ENCODE measurements around the gene MYCBP2. TPM values are rescaled to one million over a fixed set of nuclear protein-coding genes. Genes with fewer than 3 reads are reported as not detected.

The MYCBP2 gene
- total RNA-seq, 1 donor from 2014 or later, result 84.7 TPM

- Mint-ChIP-seq H3K9me3 (ENCODE audit: unreplicated experiment) (no peaks in the 10 kb centered on the region), H3K27me3 (ENCODE audit: unreplicated experiment) (no peaks in the 10 kb centered on the region), H3K36me3 (ENCODE audit: unreplicated experiment) (peaks cover 5% of the 10 kb centered on the region), H3K4me3 (ENCODE audit: unreplicated experiment) (peak overlapping the region; percentile 96), H3K4me1 (ENCODE audit: unreplicated experiment) (peaks cover 62% of the 10 kb centered on the region), H3K27ac (ENCODE audit: unreplicated experiment) (peak overlapping the region; percentile 86)
- TF ChIP-seq CTCF (IDR thresholded peaks at IDR 0.05), result no peak
- peak; percentile 85 for DNase-seq (ENCODE audit: extremely low spot score, unreplicated experiment)
Measured at GRCh38 chr13:77026255-77026860, 300.5 kb downstream of the MYCBP2 start.

GRCh38 chr13:77022341-77022740 is 304.6 kb downstream of the MYCBP2 start:
- peaks cover 58% of the 10 kb centered on the region for H3K4me1 Mint-ChIP-seq (ENCODE audit: unreplicated experiment)
- H3K9me3 Mint-ChIP-seq (ENCODE audit: unreplicated experiment), result no peaks in the 10 kb centered on the region
- no peak for DNase-seq (ENCODE audit: extremely low spot score, unreplicated experiment)
- H3K36me3 Mint-ChIP-seq (ENCODE audit: unreplicated experiment), result peaks cover 13% of the 10 kb centered on the region
- no peak overlapping the region for H3K4me3 Mint-ChIP-seq (ENCODE audit: unreplicated experiment)
- H3K27ac Mint-ChIP-seq (ENCODE audit: unreplicated experiment), result peak overlapping the region; percentile 52
- H3K27me3 Mint-ChIP-seq (ENCODE audit: unreplicated experiment), result no peaks in the 10 kb centered on the region
- TF ChIP-seq CTCF (IDR thresholded peaks at IDR 0.05), result no peak

- Mint-ChIP-seq H3K4me1 (ENCODE audit: unreplicated experiment) (peaks cover 44% of the 10 kb centered on the region), H3K27me3 (ENCODE audit: unreplicated experiment) (no peaks in the 10 kb centered on the region), H3K4me3 (ENCODE audit: unreplicated experiment) (no peak overlapping the region), H3K36me3 (ENCODE audit: unreplicated experiment) (peaks cover 29% of the 10 kb centered on the region), H3K9me3 (ENCODE audit: unreplicated experiment) (no peaks in the 10 kb centered on the region), H3K27ac (ENCODE audit: unreplicated experiment) (no peak overlapping the region)
- no peak for DNase-seq (ENCODE audit: extremely low spot score, unreplicated experiment)
- no peak for TF ChIP-seq CTCF (IDR thresholded peaks at IDR 0.05)
Measured at GRCh38 chr13:77019756-77020155, 307.1 kb downstream of the MYCBP2 start.

- peaks cover 18% of the 10 kb centered on the region for H3K4me1 Mint-ChIP-seq (ENCODE audit: unreplicated experiment)
- TF ChIP-seq CTCF (IDR thresholded peaks at IDR 0.05), result no peak
- DNase-seq (ENCODE audit: extremely low spot score, unreplicated experiment), result no peak
- no peak overlapping the region for H3K27ac Mint-ChIP-seq (ENCODE audit: unreplicated experiment)
- H3K4me3 Mint-ChIP-seq (ENCODE audit: unreplicated experiment), result no peak overlapping the region
- no peaks in the 10 kb centered on the region for H3K9me3 Mint-ChIP-seq (ENCODE audit: unreplicated experiment)
- peaks cover 44% of the 10 kb centered on the region for H3K36me3 Mint-ChIP-seq (ENCODE audit: unreplicated experiment)
- no peaks in the 10 kb centered on the region for H3K27me3 Mint-ChIP-seq (ENCODE audit: unreplicated experiment)
Measured at GRCh38 chr13:77016888-77017623, 309.8 kb downstream of the MYCBP2 start.

- no peak for TF ChIP-seq CTCF (IDR thresholded peaks at IDR 0.05)
- H3K36me3 Mint-ChIP-seq (ENCODE audit: unreplicated experiment), result peaks cover 50% of the 10 kb centered on the region
- H3K4me1 Mint-ChIP-seq (ENCODE audit: unreplicated experiment), result peaks cover 12% of the 10 kb centered on the region
- no peak overlapping the region for H3K4me3 Mint-ChIP-seq (ENCODE audit: unreplicated experiment)
- DNase-seq (ENCODE audit: extremely low spot score, unreplicated experiment), result no peak
- H3K27me3 Mint-ChIP-seq (ENCODE audit: unreplicated experiment), result no peaks in the 10 kb centered on the region
- H3K9me3 Mint-ChIP-seq (ENCODE audit: unreplicated experiment), result no peaks in the 10 kb centered on the region
- no peak overlapping the region for H3K27ac Mint-ChIP-seq (ENCODE audit: unreplicated experiment)
Measured at GRCh38 chr13:77016251-77016812, 310.6 kb downstream of the MYCBP2 start.
